GM18526 (cell line): ENCODE measurements around the gene SMIM1.

Source experiments
- POLR2A ChIP-seq: IDR thresholded peaks from 3 replicates; pipeline ENCODE4 v1.6.1; 2011; ENCODE audit not compliant: insufficient read length; ENCODE audit errors: extremely low read depth

SMIM1 gene

GRCh38 chr1:3734602-3735001 lies 37.9 kb upstream of the SMIM1 start:
- TF ChIP-seq POLR2A: no peak

GRCh38 chr1:3735027-3735681 lies 37.4 kb upstream of the SMIM1 start:
- TF ChIP-seq POLR2A: no peak

- TF ChIP-seq POLR2A: no peak
Measured at GRCh38 chr1:3735688-3736087, 36.9 kb upstream of the SMIM1 start.

- no peak for TF ChIP-seq POLR2A
Measured at GRCh38 chr1:3736131-3736561, 36.4 kb upstream of the SMIM1 start.

GRCh38 chr1:3736708-3737107 lies 35.8 kb upstream of the SMIM1 start:
- TF ChIP-seq POLR2A: no peak

GRCh38 chr1:3738943-3739342 lies 33.6 kb upstream of the SMIM1 start:
- TF ChIP-seq POLR2A: no peak

GRCh38 chr1:3740042-3740441 lies 32.5 kb upstream of the SMIM1 start:
- TF ChIP-seq POLR2A: no peak

- no peak for TF ChIP-seq POLR2A
Measured at GRCh38 chr1:3740752-3741151, 31.8 kb upstream of the SMIM1 start.

GRCh38 chr1:3741566-3742438 lies 30.7 kb upstream of the SMIM1 start:
- no peak for TF ChIP-seq POLR2A

- no peak for TF ChIP-seq POLR2A
Measured at GRCh38 chr1:3742439-3743298, 29.9 kb upstream of the SMIM1 start.

GRCh38 chr1:3743421-3743820 lies 29.1 kb upstream of the SMIM1 start:
- TF ChIP-seq POLR2A: no peak

- TF ChIP-seq POLR2A: no peak
Measured at GRCh38 chr1:3743826-3744225, 28.7 kb upstream of the SMIM1 start.

GRCh38 chr1:3744646-3745045 lies 27.9 kb upstream of the SMIM1 start:
- no peak for TF ChIP-seq POLR2A

GRCh38 chr1:3745071-3745470 lies 27.5 kb upstream of the SMIM1 start:
- TF ChIP-seq POLR2A: no peak

- no peak for TF ChIP-seq POLR2A
Measured at GRCh38 chr1:3745590-3746381, 26.8 kb upstream of the SMIM1 start.
